ENCODE results near the gene CDADC1.

DNA sequence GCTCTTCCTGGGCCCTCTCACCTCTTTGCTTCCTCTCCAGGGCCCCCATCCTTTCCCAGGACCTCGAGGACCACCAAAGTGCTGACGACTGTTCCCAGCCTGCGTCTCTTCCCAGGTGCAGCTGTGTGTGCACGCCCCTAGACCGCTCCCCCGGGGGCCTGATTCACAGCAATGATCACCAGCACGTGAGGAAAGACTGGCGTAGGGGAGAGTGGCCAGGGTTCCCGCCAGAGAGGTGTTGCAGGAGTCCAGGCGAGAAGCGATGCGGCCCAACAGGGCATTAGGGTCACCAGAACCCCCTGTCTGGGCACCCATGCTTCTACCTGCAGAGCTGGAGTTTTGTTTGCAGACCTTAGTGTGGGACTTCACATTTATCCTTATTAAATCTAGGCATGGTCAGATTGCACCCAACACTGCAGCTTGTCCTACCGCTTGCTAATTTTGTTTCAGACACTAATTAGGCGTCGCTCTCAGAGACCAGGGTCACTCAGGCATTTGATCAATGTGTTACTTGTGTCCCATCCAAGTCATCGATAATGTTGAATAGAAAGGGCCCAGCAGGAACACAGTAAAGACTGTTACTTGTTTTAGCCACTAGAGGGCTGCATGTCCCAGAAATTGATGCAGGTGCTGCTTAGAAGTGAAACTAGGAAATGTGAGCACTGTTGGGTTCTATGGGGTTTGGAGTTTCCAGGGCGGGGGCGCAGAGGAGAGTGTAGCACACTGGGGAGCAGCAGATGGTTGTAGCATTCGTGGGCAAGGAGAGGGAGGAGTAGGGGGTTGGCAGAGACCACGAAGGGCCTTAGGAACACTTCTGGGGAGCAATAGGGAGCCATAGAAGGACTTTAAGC lies 53.2 kb downstream of the CDADC1 start:
- TF ChIP-seq, protein P1, sequence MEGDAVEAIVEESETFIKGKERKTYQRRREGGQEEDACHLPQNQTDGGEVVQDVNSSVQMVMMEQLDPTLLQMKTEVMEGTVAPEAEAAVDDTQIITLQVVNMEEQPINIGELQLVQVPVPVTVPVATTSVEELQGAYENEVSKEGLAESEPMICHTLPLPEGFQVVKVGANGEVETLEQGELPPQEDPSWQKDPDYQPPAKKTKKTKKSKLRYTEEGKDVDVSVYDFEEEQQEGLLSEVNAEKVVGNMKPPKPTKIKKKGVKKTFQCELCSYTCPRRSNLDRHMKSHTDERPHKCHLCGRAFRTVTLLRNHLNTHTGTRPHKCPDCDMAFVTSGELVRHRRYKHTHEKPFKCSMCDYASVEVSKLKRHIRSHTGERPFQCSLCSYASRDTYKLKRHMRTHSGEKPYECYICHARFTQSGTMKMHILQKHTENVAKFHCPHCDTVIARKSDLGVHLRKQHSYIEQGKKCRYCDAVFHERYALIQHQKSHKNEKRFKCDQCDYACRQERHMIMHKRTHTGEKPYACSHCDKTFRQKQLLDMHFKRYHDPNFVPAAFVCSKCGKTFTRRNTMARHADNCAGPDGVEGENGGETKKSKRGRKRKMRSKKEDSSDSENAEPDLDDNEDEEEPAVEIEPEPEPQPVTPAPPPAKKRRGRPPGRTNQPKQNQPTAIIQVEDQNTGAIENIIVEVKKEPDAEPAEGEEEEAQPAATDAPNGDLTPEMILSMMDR (IDR thresholded peaks at IDR 0.05; ENCODE audit: insufficient read depth, low read depth, low read length): peak; percentile 96
- TF ChIP-seq EZH2 (IDR thresholded peaks at IDR 0.05; ENCODE audit: insufficient read depth, low read length): no peak
